Middle frontal gyrus (tissue), 1 donor: ENCODE data around the gene SPPL3.
"Not testable (repeated sequence)": the region's sequence is repeated elsewhere in the genome, so short reads cannot be mapped to it uniquely, and the experiment has no call there.

Experiments used
- DNase-seq: peaks from one replicate; pipeline ENCODE4 v3.0.0-alpha.2; 2015; ENCODE audit warnings: low spot score; ENCODE audit errors: extremely low spot score

SPPL3 gene

DNA sequence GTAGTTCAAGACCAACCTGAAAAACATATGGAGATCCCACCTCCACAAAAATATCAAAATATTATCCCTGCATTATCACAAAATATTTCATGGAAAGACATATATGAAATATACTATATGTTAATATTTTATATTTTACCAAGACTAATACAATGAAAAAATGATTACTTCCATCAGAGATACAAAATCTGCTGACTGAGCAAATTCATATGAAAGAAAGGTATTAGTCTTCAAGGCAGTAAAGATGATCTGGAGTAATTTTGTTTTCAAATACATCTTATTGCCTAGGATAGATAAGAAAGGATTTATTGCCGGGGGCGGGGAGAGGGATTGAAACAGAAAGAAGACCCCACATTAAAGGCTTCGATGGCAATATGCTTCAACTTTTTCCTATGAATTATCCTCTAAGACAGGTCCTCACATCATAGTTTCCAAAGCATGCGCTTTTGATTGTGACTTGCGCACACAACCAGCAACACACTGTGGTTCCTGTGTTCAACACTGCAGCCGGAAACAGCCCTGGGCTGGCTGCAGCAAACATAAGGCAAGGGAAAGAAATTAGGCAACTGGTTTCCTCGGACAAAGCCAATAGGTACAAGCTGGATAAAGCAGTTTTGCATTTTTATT lies 83.2 kb downstream of the SPPL3 start:
- DNase-seq, result no peak

DNA sequence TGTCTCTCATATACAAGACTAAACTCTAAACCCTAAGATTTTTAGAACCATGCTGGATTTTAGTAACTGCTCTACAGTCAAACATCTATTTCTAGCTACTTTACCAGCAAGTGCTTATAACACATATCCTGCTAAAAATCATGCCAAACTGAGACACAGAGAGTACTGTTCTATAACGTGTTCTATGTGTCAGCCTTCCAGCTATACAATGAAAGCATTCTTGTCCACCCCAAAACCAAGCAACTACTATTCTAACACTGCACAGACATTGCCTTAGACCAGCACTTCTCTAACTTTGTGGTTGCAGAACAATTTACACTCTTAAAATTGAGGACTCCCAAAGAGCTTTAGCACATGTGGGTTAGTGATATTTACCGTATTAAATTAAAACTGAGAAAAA lies 85.7 kb downstream of the SPPL3 start:
- DNase-seq, result no peak

DNA sequence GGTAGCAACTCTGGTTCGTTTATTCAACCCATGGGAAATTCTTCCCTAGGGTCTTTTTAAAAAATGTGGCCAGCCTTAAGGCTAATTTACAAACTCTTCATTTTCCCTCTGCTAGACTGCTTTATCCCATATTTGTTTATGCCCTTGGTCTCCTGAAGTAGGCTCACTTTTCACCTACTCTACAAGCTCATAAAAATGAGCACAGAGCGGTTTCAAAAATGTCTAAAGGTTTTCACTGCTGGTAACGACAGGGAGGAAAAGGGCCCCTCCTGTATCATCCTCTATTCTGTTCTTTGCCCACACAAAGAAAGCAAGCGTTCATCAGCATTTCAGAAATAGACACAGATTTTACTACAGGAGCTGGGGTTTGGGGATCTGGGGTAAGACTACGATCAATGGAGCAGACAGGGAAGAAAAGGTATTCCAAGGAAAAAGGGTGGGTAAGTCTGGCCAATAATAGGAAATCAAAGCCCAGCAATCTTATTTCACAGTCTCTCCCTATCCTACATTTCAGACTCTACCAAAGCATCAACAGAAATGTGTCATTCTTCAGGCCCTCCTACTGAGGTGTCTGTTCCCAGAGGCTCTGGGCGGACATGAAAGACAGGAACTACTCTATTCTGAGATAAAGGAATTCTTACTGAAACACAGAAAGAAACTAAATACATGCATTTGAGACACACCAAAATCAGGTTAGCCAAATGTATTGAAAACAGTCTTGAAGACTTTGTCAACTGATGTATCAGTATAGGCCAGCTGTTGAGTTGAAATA lies 86.4 kb downstream of the SPPL3 start:
- DNase-seq, result no peak

DNA sequence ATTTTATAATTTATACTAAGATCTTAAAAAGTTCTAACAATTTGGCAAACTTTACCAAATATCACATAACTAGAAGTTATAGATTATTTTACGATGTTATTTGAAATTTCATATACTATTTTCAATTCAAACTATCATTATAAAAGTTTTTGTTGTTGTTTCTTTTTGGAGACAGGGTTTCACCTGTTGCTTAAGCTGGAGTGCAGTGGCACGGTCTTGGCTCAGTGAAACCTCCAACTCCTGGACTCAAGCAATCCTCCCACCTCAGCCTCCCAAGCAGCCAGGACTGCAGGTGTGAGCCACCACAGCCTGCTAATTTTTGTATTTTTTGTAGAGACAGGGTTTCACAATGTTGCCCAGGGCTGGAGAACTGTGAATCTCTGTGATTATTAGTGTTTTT lies 87.8 kb downstream of the SPPL3 start:
- DNase-seq, result no peak

DNA sequence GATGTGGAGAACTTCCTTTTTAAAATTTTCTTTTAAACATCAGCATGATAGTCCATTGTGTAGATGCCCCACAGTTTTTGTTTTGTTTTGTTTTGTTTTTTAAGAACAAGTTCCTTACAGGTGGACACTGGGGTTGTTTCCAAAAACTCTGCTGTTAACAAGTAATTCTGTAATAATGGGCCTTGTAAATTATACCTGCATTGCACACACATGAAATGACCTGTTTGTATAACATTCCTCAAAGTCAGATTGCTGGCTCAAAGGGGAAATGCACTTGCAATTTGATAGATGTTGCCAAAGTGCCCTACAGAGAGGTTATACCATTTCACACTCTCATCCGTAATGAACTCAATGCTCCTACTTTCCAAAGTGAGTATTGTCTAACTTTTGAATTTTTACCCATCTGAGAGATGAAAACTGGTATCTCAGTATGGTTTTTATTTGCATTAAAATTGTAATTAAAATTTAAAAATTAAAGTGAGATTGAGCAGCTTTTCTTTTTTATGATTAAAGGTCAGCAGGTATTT lies 89.2 kb downstream of the SPPL3 start:
- DNase-seq, result no peak

DNA sequence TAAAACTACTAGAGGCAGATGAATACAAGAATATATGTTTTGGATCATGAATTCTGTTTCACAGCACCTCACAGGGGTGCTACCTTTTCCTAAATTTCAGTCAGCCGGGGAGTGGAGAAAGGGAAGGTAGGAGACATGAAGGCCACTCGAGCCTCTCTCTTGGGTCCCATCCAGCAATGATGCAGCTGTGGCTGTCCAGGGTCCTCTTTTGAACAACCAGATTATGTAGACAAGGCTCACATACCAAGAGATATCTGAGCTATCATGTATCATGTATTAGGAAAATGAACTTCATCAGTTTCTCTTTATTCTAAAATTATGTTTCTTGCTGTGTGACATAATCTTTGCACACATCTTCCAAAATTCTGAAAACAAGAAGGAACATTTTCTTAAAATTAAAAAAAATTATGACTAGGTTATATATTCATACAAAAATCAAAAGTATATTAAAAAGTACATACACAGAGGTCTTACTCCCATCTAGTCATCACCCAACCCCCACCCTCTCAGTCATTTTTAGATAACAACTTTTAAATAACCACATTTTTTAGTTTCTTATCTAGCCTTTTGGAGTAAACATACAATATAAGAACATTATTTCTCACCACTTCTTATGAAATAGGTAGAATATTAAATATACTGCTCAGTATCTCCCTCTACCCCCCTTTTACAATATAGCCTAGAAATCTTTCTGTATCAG lies 89.8 kb downstream of the SPPL3 start:
- no peak for DNase-seq

GRCh38 chr12:120813588-120814153 lies 90.5 kb downstream of the SPPL3 start:
- DNase-seq, result no peak

DNA sequence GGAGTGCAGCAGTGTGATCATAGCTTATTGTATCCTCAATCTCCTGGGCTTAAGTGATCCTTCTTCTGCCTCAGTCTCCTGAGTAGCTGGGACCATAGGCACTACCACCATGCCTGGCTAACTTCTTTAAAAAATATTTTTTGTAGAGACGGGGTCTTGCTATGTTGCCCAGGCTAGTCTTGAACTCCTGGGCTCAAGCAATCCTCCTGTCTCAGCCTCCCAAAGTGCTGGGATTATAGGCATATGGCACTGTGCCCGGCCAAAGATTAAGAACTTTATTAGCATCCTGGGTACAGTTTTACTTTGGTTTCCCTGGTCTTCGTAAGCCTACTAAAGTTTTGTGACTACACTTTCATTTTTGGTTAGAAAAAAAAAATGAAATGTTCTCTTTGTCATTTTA lies 94.1 kb downstream of the SPPL3 start:
- no peak for DNase-seq

- DNase-seq, result no peak
These were observed 99.7 kb downstream of the SPPL3 start for GRCh38 chr12:120804428-120804827.

- no peak for DNase-seq
These were observed 103.0 kb downstream of the SPPL3 start for GRCh38 chr12:120801146-120801545.

- no peak for DNase-seq
These were observed 103.5 kb downstream of the SPPL3 start for GRCh38 chr12:120800665-120801064.

DNA sequence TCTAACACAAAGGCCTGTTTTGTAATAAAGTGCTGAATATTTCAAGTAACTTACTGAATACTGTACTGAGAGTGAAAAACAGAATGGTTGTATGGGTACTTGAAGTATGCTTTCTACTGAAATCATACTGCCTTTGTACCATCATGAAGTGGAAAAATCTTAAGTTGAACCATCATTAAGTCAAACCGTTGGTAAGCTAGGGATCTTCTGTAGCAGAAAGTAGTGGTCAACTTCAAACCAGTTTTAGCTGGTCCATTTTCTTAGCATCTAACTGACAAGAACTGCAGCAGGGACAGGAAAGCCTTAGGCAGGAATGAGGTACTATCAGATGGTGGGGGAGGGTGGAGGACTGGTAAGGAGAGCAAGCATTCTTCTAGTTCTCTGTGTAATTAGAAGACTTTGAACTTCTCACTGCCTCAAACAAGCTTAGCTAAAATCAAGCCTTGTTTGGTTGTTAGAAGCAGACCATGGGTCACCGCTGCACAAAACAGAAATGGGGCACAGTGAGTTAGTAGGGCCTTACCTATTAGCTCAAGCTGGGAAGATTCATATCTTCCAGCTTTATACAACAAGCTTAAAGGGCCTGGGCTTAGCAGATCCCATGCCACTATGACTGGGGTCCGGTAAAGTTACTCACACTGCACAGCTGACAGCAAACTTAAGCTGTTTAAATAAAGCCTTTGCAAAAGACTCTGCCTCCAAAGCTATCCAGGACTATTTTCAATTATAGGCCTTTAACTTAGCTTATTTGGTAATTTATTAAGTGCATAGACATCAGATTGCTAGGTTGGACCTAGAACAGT lies 104.7 kb downstream of the SPPL3 start:
- DNase-seq, result no peak

DNA sequence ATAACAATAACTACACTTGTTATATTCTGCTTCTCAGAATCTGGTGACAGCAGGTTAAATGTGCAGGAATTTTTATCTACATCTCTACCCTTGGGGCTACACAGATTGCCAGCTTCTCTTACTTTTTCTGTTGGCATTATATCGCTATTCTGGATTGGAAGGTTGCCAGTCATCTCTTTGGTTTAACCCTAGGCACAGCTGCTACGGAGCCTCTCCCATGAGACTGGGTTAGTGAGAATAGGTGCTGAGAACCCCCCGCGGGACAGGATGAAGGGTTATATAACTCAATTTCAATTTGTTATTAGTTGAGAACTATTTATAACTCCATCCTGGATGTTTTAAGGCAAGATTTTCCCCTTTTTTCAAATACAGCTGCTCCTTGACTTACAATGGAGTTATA lies 105.5 kb downstream of the SPPL3 start:
- no peak for DNase-seq

- DNase-seq, result no peak
These were observed 106.2 kb downstream of the SPPL3 start for GRCh38 chr12:120797677-120798642.

DNA sequence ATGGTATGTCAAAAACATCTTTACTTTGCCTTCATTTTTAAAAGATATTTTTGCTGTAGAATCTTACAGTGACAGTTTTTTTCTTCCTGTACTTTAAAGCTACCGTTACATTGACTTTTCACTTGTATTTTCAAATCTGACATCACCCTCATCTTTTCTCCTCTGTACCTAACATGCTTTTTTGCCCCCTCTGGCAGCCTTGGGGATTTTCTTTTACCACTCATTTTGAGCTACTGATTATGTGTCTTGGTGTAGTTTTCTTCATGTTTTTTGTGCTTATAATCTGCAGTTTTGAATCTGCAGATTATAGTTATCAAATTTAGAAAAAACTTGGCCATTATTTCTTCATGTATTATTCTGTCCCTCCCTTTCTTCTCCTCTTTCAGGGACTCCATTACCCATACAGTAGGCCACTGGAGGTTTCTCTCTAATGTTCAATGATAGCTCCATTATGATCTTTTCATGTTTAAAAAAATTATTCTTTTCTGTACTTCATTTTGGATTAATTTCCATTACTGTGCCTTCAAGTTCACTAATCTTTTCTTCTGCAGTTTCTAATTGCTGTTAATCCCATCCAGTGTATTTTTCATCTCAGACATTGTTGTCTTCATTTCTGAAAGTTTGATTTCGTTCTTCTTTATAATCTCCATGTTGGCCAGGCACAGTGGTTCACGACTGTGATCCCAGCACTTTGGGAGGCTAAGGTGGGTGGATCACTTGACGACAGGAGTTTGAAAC lies 108.5 kb downstream of the SPPL3 start:
- DNase-seq, result no peak

DNA sequence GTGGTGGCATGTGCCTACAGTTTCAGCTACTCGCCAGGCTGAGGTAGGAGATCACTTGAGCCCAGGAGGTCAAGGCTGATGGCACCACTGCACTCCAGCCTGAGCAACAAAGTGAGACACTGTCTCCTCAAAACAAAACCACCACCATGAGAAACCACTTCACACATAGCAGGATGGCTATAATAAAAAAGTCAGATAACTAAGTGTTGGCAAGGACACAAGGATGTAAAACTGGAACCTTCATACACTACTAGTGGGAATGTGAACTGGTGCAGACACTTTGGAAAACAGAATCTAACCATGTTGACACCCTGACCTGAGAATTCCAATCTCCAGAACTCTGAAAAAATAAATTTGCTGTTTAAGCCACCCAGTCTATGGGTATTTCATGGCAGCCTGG lies 110.8 kb downstream of the SPPL3 start:
- DNase-seq, result no peak

GRCh38 chr12:120792456-120792855 lies 111.7 kb downstream of the SPPL3 start:
- not testable (repeated sequence) for DNase-seq

DNA sequence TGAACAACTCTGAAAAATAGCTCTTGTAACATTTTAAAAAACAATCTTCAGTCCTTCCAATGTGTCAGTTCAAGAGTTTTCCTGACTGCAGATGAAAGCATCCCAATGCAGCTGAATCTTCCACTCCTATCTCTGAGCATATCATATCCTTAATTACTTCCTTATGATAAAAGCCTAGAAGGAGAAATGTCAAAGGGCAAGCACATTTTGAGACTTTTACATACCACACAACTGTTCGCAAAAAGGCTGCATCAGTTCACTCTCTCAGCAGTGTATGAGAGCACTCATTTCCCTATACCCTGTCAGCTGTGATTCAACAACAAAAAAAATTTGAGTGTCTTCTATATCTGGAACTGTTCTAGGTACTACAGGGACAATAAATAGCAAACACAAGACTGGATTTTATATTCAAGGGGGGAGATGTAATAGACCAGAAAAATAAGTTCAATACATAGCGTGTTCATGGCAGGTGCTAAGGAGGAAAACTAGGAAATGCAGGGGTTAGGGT lies 112.4 kb downstream of the SPPL3 start:
- DNase-seq, result no peak

DNA sequence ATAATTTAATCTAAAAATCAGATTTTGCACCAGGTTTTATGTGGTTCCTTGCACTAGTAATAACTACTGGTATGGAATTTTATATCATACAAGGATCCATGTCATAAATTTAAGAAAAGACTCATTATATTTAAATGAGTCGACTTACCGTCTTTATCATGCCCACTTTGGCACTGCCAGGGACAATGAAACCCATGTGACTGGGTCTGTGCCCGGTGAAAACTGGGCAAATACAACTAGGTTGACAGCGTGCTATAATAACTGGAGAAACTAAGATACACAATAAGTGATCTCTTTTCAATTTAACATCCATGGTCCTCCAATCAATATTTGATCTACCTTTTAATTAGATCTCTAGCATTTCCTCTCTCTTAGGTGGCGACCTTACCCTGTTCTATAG lies 114.0 kb downstream of the SPPL3 start:
- no peak for DNase-seq
